ENCODE measurements around the gene RNU1-1.
"Not testable (repeated sequence)": the region's sequence is repeated elsewhere in the genome, so short reads cannot be mapped to it uniquely, and the experiment has no call there.

- not testable (repeated sequence) for TF ChIP-seq HDAC2 (IDR thresholded peaks at IDR 0.05); CTCF (IDR thresholded peaks at IDR 0.05 in 2 of 3, conservative IDR thresholded peaks at IDR 0.05 in 1 of 3; ENCODE audit: control insufficient read depth in 2 of 3, extremely low read depth in 1 of 3, insufficient read depth in 1 of 3, low read depth in 3 of 3, low read length in 3 of 3); ETV6 (conservative IDR thresholded peaks at IDR 0.05 in 1 of 2, IDR thresholded peaks at IDR 0.05 in 1 of 2; ENCODE audit: borderline replicate concordance in 1 of 2, low read depth in 1 of 2)
Measured at GRCh38 chr1:16532235-16532991, 18.3 kb upstream of the RNU1-1 start.

All from GM12878 (cell line).